HG03354 (cell line): ENCODE measurements around the gene BHLHA9.
"Not testable (repeated sequence)": the region's sequence is repeated elsewhere in the genome, so short reads cannot be mapped to it uniquely, and the experiment has no call there.

Experiments
- ATAC-seq: cut with Tn5 transposase; IDR thresholded peaks from one replicate; pipeline ENCODE4 v1.9.1; 2021; ENCODE audit warnings: mild to moderate bottlenecking; ENCODE audit not compliant: unreplicated experiment, poor library complexity, severe bottlenecking

BHLHA9 gene

GRCh38 chr17:1294157-1294717 is 24.0 kb downstream of the BHLHA9 start:
- ATAC-seq: no peak

GRCh38 chr17:1298606-1299005 is 28.4 kb downstream of the BHLHA9 start:
- ATAC-seq: no peak

- ATAC-seq: no peak
Measured at GRCh38 chr17:1299552-1300370, 29.5 kb downstream of the BHLHA9 start.

GRCh38 chr17:1300371-1300905 is 30.2 kb downstream of the BHLHA9 start:
- ATAC-seq: no peak

- no peak for ATAC-seq
Measured at GRCh38 chr17:1301546-1301945, 31.3 kb downstream of the BHLHA9 start.

- no peak for ATAC-seq
Measured at GRCh38 chr17:1302761-1303160, 32.5 kb downstream of the BHLHA9 start.

GRCh38 chr17:1304522-1304921 is 34.3 kb downstream of the BHLHA9 start:
- no peak for ATAC-seq

GRCh38 chr17:1304962-1305563 is 34.8 kb downstream of the BHLHA9 start:
- no peak for ATAC-seq

GRCh38 chr17:1307829-1308228 is 37.6 kb downstream of the BHLHA9 start:
- ATAC-seq: not testable (repeated sequence)

GRCh38 chr17:1312261-1312870 is 42.1 kb downstream of the BHLHA9 start:
- ATAC-seq: no peak

GRCh38 chr17:1313270-1314005 is 43.2 kb downstream of the BHLHA9 start:
- ATAC-seq: no peak

GRCh38 chr17:1315409-1315808 is 45.2 kb downstream of the BHLHA9 start:
- ATAC-seq: no peak

- no peak for ATAC-seq
Measured at GRCh38 chr17:1315891-1316403, 45.7 kb downstream of the BHLHA9 start.
